Measurements from ENCODE around the gene CACNA2D3.

CACNA2D3 gene

GRCh38 chr3:54506603-54507002, 384.3 kb downstream of the CACNA2D3 start:
- DNase-seq, result no peak

GRCh38 chr3:54507876-54508460, 385.6 kb downstream of the CACNA2D3 start:
- no peak for DNase-seq

GRCh38 chr3:54510506-54510905, 388.2 kb downstream of the CACNA2D3 start:
- no peak for DNase-seq

GRCh38 chr3:54511766-54512365, 389.5 kb downstream of the CACNA2D3 start:
- no peak for DNase-seq

- no peak for DNase-seq
Measured at GRCh38 chr3:54514006-54514405, 391.7 kb downstream of the CACNA2D3 start.

GRCh38 chr3:54514416-54514815, 392.1 kb downstream of the CACNA2D3 start:
- DNase-seq, result no peak

- DNase-seq, result no peak
Measured at GRCh38 chr3:54515441-54516213, 393.3 kb downstream of the CACNA2D3 start.

- DNase-seq, result no peak
Measured at GRCh38 chr3:54517424-54517823, 395.1 kb downstream of the CACNA2D3 start.

GRCh38 chr3:54518011-54518675, 395.8 kb downstream of the CACNA2D3 start:
- DNase-seq, result no peak

- no peak for DNase-seq
Measured at GRCh38 chr3:54519493-54519892, 397.1 kb downstream of the CACNA2D3 start.

GRCh38 chr3:54520060-54520459, 397.7 kb downstream of the CACNA2D3 start:
- no peak for DNase-seq

- DNase-seq, result no peak
Measured at GRCh38 chr3:54527521-54527920, 405.2 kb downstream of the CACNA2D3 start.

- no peak for DNase-seq
Measured at GRCh38 chr3:54527953-54528352, 405.6 kb downstream of the CACNA2D3 start.

- no peak for DNase-seq
Measured at GRCh38 chr3:54528668-54529067, 406.3 kb downstream of the CACNA2D3 start.

GRCh38 chr3:54530091-54530490, 407.7 kb downstream of the CACNA2D3 start:
- DNase-seq, result no peak

GRCh38 chr3:54530944-54531343, 408.6 kb downstream of the CACNA2D3 start:
- no peak for DNase-seq

- no peak for DNase-seq
Measured at GRCh38 chr3:54531741-54532140, 409.4 kb downstream of the CACNA2D3 start.

- no peak for DNase-seq
Measured at GRCh38 chr3:54533856-54534255, 411.5 kb downstream of the CACNA2D3 start.

- no peak for DNase-seq
Measured at GRCh38 chr3:54535619-54536018, 413.3 kb downstream of the CACNA2D3 start.

GRCh38 chr3:54536450-54536849, 414.1 kb downstream of the CACNA2D3 start:
- no peak for DNase-seq

GRCh38 chr3:54537506-54537905, 415.2 kb downstream of the CACNA2D3 start:
- DNase-seq, result no peak

GRCh38 chr3:54538346-54538745, 416.0 kb downstream of the CACNA2D3 start:
- no peak for DNase-seq

- no peak for DNase-seq
Measured at GRCh38 chr3:54541369-54541768, 419.0 kb downstream of the CACNA2D3 start.

- DNase-seq, result no peak
Measured at GRCh38 chr3:54543446-54543845, 421.1 kb downstream of the CACNA2D3 start.
